Nephron (organoid): Measurements from ENCODE around the gene SORCS2.

Experiments used
- H3K27ac Mint-ChIP-seq, 3 experiments: 2 replicates each; pipeline ENCODE4 v1.8.0; 2020; ENCODE audit warnings: mixed read lengths in 3 of 3, mild to moderate bottlenecking in 2 of 3, moderate library complexity in 1 of 3
- H3K27me3 Mint-ChIP-seq: 2 replicates; pipeline ENCODE4 v1.8.0; 2021; ENCODE audit warnings: low read depth, mild to moderate bottlenecking, moderate library complexity, mixed read lengths
- H3K36me3 Mint-ChIP-seq: 2 replicates; pipeline ENCODE4 v1.8.0; 2020; ENCODE audit warnings: low read depth, mixed read lengths
- H3K4me1 Mint-ChIP-seq: 2 replicates; pipeline ENCODE4 v1.8.0; 2020; ENCODE audit warnings: mixed read lengths
- H3K4me3 Mint-ChIP-seq, 3 experiments: 2 replicates each; pipeline ENCODE4 v1.8.0; 2020; ENCODE audit warnings: mild to moderate bottlenecking in 3 of 3, mixed read lengths in 3 of 3, moderate library complexity in 2 of 3
- H3K9me3 Mint-ChIP-seq: 2 replicates; pipeline ENCODE4 v1.8.0; 2020; ENCODE audit warnings: mixed read lengths
- TF ChIP-seq, protein P1 (sequence below), 3 experiments: fragments of 200-600 bp; sonication (generic); IDR thresholded peaks; one replicate each; pipeline ENCODE4 v1.5.0; 2021; ENCODE audit warnings: antibody characterized with exemption in 3 of 3; ENCODE audit not compliant: unreplicated experiment in 3 of 3

Gene SORCS2

DNA sequence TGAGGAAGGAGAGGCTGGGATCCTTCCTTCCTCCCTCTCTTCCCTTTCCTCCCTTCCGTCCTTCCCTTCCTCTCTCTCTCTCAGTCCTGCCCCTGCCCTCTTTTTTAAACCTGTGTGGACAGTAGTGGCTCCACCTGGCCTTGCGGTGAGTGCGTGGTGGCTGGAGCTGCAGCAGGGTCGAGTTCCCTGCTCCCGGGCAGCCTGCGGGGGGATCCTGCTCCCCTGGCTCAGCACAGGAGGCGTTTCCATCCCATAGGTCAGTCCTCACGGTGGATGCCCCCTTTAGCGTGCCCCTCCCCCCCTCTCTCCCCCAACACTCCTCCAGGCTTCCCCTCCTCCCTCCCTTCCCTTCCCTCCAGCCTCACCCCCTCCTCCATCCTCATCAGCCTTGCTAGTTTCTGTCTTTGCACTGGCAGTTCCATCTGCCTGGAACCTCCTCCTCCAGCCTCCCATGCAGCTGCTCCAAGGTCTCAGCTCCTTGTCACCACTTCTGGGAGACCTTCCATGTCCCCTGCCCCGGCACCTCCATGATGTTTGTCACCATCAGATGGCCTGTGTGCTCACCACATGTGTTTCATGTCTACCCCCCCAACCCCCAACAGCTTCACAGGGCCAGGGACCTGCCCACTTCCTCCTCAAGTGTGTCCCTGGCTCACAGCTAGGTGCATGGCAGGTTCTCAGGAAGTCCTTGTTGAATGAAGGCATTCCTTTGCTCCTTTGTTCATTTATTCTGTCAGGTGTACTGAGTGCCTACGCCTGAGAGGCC, 174.0 kb downstream of the SORCS2 start:
- no peaks in the 10 kb centered on the region for H3K36me3 Mint-ChIP-seq
- peaks cover 55% of the 10 kb centered on the region for H3K4me1 Mint-ChIP-seq
- no peaks in the 10 kb centered on the region for H3K9me3 Mint-ChIP-seq
- no peak overlapping the region for H3K27ac Mint-ChIP-seq
- peaks cover 15% of the 10 kb centered on the region for H3K27me3 Mint-ChIP-seq
- H3K4me3 Mint-ChIP-seq, result no peak overlapping the region
- TF ChIP-seq, protein P1, sequence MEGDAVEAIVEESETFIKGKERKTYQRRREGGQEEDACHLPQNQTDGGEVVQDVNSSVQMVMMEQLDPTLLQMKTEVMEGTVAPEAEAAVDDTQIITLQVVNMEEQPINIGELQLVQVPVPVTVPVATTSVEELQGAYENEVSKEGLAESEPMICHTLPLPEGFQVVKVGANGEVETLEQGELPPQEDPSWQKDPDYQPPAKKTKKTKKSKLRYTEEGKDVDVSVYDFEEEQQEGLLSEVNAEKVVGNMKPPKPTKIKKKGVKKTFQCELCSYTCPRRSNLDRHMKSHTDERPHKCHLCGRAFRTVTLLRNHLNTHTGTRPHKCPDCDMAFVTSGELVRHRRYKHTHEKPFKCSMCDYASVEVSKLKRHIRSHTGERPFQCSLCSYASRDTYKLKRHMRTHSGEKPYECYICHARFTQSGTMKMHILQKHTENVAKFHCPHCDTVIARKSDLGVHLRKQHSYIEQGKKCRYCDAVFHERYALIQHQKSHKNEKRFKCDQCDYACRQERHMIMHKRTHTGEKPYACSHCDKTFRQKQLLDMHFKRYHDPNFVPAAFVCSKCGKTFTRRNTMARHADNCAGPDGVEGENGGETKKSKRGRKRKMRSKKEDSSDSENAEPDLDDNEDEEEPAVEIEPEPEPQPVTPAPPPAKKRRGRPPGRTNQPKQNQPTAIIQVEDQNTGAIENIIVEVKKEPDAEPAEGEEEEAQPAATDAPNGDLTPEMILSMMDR (IDR thresholded peaks at IDR 0.05; ENCODE audit: unreplicated experiment in 3 of 3), result no peak

DNA sequence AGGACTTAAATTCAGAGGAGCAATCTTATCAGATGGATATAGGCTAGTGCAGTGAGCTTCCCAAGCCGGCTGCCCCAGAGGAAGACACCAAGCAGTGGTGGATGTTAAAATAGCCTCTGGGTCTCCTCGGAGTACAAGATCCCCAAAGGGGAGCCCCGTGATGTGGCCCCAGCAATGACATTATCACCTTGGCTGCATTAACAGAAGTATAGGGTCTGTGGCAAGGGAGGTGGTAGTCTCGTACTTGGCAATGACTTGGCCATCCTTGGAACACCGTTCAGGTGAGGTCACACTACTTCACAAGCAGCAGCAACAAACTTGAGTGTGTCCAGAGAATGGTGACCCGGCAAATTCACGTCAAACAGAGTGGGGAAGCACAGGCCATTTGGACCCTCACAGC, 174.6 kb downstream of the SORCS2 start:
- Mint-ChIP-seq H3K4me3 (no peak overlapping the region), H3K27me3 (peaks cover 20% of the 10 kb centered on the region), H3K9me3 (no peaks in the 10 kb centered on the region), H3K36me3 (no peaks in the 10 kb centered on the region), H3K27ac (no peak overlapping the region), H3K4me1 (peaks cover 61% of the 10 kb centered on the region)
- TF ChIP-seq, protein P1 (IDR thresholded peaks at IDR 0.05; ENCODE audit: unreplicated experiment in 3 of 3), result no peak

DNA sequence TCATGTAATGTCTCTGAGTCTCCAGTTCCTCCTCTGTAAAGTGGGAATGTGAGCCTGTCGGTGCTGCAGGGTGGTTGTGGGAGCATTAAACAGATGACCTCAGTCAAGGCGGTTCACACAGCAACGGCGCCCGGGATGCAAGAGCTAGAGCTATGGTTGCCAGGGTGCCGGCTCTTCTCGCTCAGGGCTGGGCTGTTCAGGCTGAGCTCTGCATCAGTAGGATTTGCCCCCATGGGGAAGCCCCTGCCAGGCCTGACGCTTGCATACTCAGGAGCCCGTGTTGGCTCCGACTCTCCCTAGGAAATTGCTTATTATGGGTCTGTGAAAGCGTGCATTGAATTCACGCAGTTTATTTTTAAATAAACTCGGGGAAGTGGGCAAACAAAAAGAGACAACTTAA, 175.1 kb downstream of the SORCS2 start:
- Mint-ChIP-seq H3K27ac (no peak overlapping the region), H3K4me3 (no peak overlapping the region), H3K9me3 (no peaks in the 10 kb centered on the region), H3K4me1 (peaks cover 63% of the 10 kb centered on the region), H3K27me3 (peaks cover 21% of the 10 kb centered on the region), H3K36me3 (no peaks in the 10 kb centered on the region)
- TF ChIP-seq, protein P1 (IDR thresholded peaks at IDR 0.05; ENCODE audit: unreplicated experiment in 3 of 3), result no peak

DNA sequence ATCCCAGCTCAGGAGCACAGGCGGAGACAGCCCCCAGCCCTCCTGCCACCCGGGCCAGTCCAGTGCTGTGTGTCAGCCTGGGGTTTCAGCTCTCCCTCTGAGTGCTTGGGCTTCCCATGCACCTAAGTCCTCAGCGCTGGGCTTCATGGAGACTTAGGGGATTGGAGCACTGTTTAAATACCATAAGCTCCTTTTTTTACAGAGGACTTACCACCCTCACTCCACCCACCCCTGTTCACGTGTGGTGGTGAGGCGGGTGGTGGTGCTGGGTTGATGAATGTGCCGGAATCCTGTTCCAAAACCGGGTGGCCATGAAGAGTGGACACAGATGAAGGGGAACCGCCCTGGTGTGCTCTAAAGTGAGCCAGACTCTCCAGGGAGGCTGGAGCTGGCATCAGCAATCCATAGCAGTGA, 175.5 kb downstream of the SORCS2 start:
- peaks cover 67% of the 10 kb centered on the region for H3K4me1 Mint-ChIP-seq
- H3K27ac Mint-ChIP-seq, result no peak overlapping the region
- TF ChIP-seq, protein P1 (IDR thresholded peaks at IDR 0.05; ENCODE audit: unreplicated experiment in 3 of 3), result no peak
- no peaks in the 10 kb centered on the region for H3K9me3 Mint-ChIP-seq
- H3K36me3 Mint-ChIP-seq, result no peaks in the 10 kb centered on the region
- H3K27me3 Mint-ChIP-seq, result peaks cover 21% of the 10 kb centered on the region
- H3K4me3 Mint-ChIP-seq, result no peak overlapping the region

DNA sequence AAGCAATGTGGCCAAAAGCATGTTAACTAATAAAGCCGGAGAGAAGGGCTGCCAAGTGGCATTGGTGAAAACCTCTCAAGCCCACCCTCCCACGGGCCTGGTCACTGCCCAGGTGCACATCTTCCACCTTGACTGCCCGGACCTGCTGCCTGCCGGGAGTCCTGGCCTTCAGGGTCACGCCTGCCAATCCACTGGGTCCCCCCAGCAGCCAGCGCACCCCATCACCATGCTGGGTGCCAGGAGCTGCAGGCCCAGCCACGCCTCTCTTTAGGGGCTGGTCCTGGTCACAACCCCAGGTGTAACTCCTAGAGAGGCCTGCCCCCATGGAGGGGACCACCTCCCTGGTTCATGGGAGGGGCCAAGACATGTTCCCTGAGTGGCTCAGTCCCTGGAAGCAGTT, 176.0 kb downstream of the SORCS2 start:
- H3K36me3 Mint-ChIP-seq, result no peaks in the 10 kb centered on the region
- peaks cover 70% of the 10 kb centered on the region for H3K4me1 Mint-ChIP-seq
- H3K27me3 Mint-ChIP-seq, result peaks cover 21% of the 10 kb centered on the region
- TF ChIP-seq, protein P1 (IDR thresholded peaks at IDR 0.05; ENCODE audit: unreplicated experiment in 3 of 3), result no peak
- no peak overlapping the region for H3K27ac Mint-ChIP-seq
- H3K9me3 Mint-ChIP-seq, result no peaks in the 10 kb centered on the region
- H3K4me3 Mint-ChIP-seq, result no peak overlapping the region

DNA sequence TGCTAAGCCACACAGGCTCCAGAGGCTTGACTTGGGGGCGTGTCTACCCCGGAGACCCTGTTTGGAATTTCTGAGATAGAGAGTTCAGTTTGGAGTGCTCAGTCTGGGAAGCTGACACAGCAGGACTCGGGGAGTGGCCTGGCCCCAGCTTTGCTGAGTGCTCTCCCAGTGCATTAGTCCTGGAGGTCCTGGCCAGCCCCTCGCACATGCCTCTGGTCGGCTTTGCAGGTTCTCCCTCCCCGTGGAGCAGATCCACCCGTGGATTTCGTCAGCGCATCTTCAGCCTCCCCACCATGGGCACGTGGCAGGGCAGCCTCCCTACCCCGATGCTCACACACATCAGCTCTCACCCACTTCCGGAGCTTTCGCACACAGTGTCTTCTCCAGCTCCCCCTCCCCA, 177.2 kb downstream of the SORCS2 start:
- H3K27ac Mint-ChIP-seq, result no peak overlapping the region
- H3K4me1 Mint-ChIP-seq, result peaks cover 62% of the 10 kb centered on the region
- no peaks in the 10 kb centered on the region for H3K36me3 Mint-ChIP-seq
- H3K9me3 Mint-ChIP-seq, result no peaks in the 10 kb centered on the region
- peaks cover 18% of the 10 kb centered on the region for H3K27me3 Mint-ChIP-seq
- TF ChIP-seq, protein P1 (IDR thresholded peaks at IDR 0.05; ENCODE audit: unreplicated experiment in 3 of 3), result no peak
- H3K4me3 Mint-ChIP-seq, result no peak overlapping the region
